Body of pancreas (tissue), 4 donors: ENCODE measurements around the gene NFKB1. TPM values are rescaled to one million over a fixed set of nuclear protein-coding genes. Genes with fewer than 3 reads are reported as not detected.

Experiments
- ATAC-seq: fragments of 150-250 bp; one replicate; pipeline ENCODE4 v1.9.1; 2016
- DNase-seq, 4 donors: peaks; one replicate each; pipeline ENCODE4 v3.0.0-alpha.2; 2019
- H3K27ac ChIP-seq, 4 donors: fragments of 200-600 bp; sonication (generic); 1 replicate in 3 of 4; 2 replicates in 1 of 4; pipeline versions ENCODE4 v1.5.1 to v1.6.1; 2016 to 2019; ENCODE audit warnings: mild to moderate bottlenecking in 1 of 4, mixed read lengths in 1 of 4, moderate library complexity in 1 of 4
- H3K27me3 ChIP-seq, 2 donors: fragments of 200-600 bp; sonication (generic); one replicate each; pipeline ENCODE4 v1.6.0; 2016; ENCODE audit warnings: mild to moderate bottlenecking in 1 of 2
- H3K36me3 ChIP-seq, 2 donors: fragments of 200-600 bp; sonication (generic); replicated peaks in 1 of 2; 2 replicates each; pipeline ENCODE4 v1.5.1; 2016; ENCODE audit warnings: low read depth in 2 of 2; ENCODE audit not compliant: insufficient read depth in 1 of 2
- H3K4me1 ChIP-seq: fragments of 200-600 bp; sonication (generic); one replicate; pipeline ENCODE4 v1.6.0; 2016
- H3K4me3 ChIP-seq, 2 donors: fragments of 200-600 bp; sonication (generic); 1 replicate in 1 of 2; 2 replicates in 1 of 2; pipeline ENCODE4 v1.5.1; 2016 to 2019
- H3K9me3 ChIP-seq, 3 donors: fragments of 200-600 bp; sonication (generic); 1 replicate in 2 of 3; 2 replicates in 1 of 3; pipeline ENCODE4 v1.5.1; 2016
- CTCF ChIP-seq, 7 experiments: fragments of 450-650 bp in 4 of 7; fragments of 200-600 bp in 3 of 7; sonication (generic) in 3 of 7; IDR thresholded peaks; one replicate each; pipeline ENCODE4 v1.5.1; 2016 to 2019; ENCODE audit warnings: antibody characterized with exemption in 7 of 7
- POLR2A ChIP-seq, 3 donors: fragments of 450-650 bp; IDR thresholded peaks; one replicate each; pipeline ENCODE4 v1.6.1; 2016; ENCODE audit warnings: antibody characterized with exemption in 3 of 3, mild to moderate bottlenecking in 2 of 3
- WGBS, 2 donors: methylation state at CpG; one replicate each; pipeline ENCODE4 v1.1.5; 2017; 5-methylcytosine and 5-hydroxymethylcytosine counted together
- intact Hi-C: fragments of 100-400 bp; cut with DNase I; formaldehyde crosslinking; loops from one replicate; pipeline ENCODE4 v1.15.1; 2023
- total RNA-seq, 2 donors: library from RNA; depleted of rRNA; stranded (reverse); fragments of >200 nt; gene quantifications; one replicate each; pipeline ENCODE4 v1.1.0, GENCODE V29; 2016

NFKB1 gene
- total RNA-seq, 2 donors from 2014 or later: 14.5 to 20.5 TPM

GRCh38 chr4:102530986-102531385 lies 29.8 kb downstream of the NFKB1 start:
- Histone ChIP-seq H3K36me3 (no peaks in the 10 kb centered on the region), H3K27me3 (no peaks in the 10 kb centered on the region), H3K4me1 (no peaks in the 10 kb centered on the region), H3K27ac (no peak overlapping the region), H3K9me3 (no peaks in the 10 kb centered on the region), H3K4me3 (no peak overlapping the region)
- intact Hi-C loops: no loop called here
- TF ChIP-seq CTCF (IDR thresholded peaks at IDR 0.05) (no peak), POLR2A (IDR thresholded peaks at IDR 0.05) (no peak)
- ATAC-seq: no peak
- no peak for DNase-seq
- whole genome bisulfite sequencing, 2 donors: 86 to 90% methylated on average over 2 of the region's 2 CpGs

- intact Hi-C loops: no loop called here
- H3K4me1 ChIP-seq: no peaks in the 10 kb centered on the region
- DNase-seq: no peak
- H3K4me3 ChIP-seq: no peak overlapping the region
- no peaks in the 10 kb centered on the region for H3K36me3 ChIP-seq
- H3K27ac ChIP-seq: no peak overlapping the region
- no peaks in the 10 kb centered on the region for H3K27me3 ChIP-seq
- ATAC-seq: no peak
- TF ChIP-seq POLR2A (IDR thresholded peaks at IDR 0.05) (no peak), CTCF (IDR thresholded peaks at IDR 0.05) (no peak)
- no peaks in the 10 kb centered on the region for H3K9me3 ChIP-seq
- WGBS, 2 donors: 100% methylated on average over 1 of the region's 1 CpG
Observed at GRCh38 chr4:102531462-102531861, 30.3 kb downstream of the NFKB1 start.

- no peak for ATAC-seq
- DNase-seq: no peak
Observed at GRCh38 chr4:102533348-102533747, 32.2 kb downstream of the NFKB1 start.

GRCh38 chr4:102533904-102534303 lies 32.7 kb downstream of the NFKB1 start:
- no peak for TF ChIP-seq POLR2A (IDR thresholded peaks at IDR 0.05)
- TF ChIP-seq CTCF (IDR thresholded peaks at IDR 0.05): no peak
- H3K36me3 ChIP-seq: peaks cover 0 to 2% of the 10 kb centered on the region in 2 donors
- no peak overlapping the region for H3K4me3 ChIP-seq
- intact Hi-C loops: no loop called here
- no peaks in the 10 kb centered on the region for H3K27me3 ChIP-seq
- WGBS, 2 donors: 87 to 100% methylated on average over 2 of the region's 2 CpGs
- H3K9me3 ChIP-seq: no peaks in the 10 kb centered on the region
- no peak overlapping the region for H3K27ac ChIP-seq
- no peak for ATAC-seq
- no peaks in the 10 kb centered on the region for H3K4me1 ChIP-seq
- DNase-seq: no peak

More at GRCh38 chr4:102533348-102533747, 32.2 kb downstream of the NFKB1 start:
- Histone ChIP-seq H3K4me3 (no peak overlapping the region), H3K27me3 (no peaks in the 10 kb centered on the region), H3K4me1 (no peaks in the 10 kb centered on the region), H3K27ac (no peak overlapping the region), H3K9me3 (no peaks in the 10 kb centered on the region), H3K36me3 (peaks cover 0 to under 1% of the 10 kb centered on the region in 2 donors)
- TF ChIP-seq CTCF (IDR thresholded peaks at IDR 0.05) (no peak), POLR2A (IDR thresholded peaks at IDR 0.05) (no peak)
- intact Hi-C loops: no loop called here
- WGBS, 2 donors: 53 to 58% methylated on average over 4 of the region's 4 CpGs

GRCh38 chr4:102534845-102535244 lies 33.7 kb downstream of the NFKB1 start:
- ATAC-seq (no peak), DNase-seq (no peak)
- H3K27me3 ChIP-seq: no peaks in the 10 kb centered on the region
- peaks cover 0 to 2% of the 10 kb centered on the region in 2 donors for H3K36me3 ChIP-seq
- intact Hi-C loops: no loop called here
- H3K9me3 ChIP-seq: no peaks in the 10 kb centered on the region
- TF ChIP-seq POLR2A (IDR thresholded peaks at IDR 0.05) (no peak), CTCF (IDR thresholded peaks at IDR 0.05) (no peak)
- 94% methylated on average over 2 of the region's 2 CpGs for WGBS, 2 donors
- H3K4me1 ChIP-seq: no peaks in the 10 kb centered on the region
- H3K27ac ChIP-seq: no peak overlapping the region
- no peak overlapping the region for H3K4me3 ChIP-seq
